GM23338 (cell line): Measurements from ENCODE around the gene CDON. TPM values are rescaled to one million over a fixed set of nuclear protein-coding genes. Genes with fewer than 3 reads are reported as not detected.

Experiments used
- CREB1 ChIP-seq: fragments of 250-450 bp; sonication (Bioruptor Pico); IDR thresholded peaks from 2 replicates; pipeline ENCODE4 v1.5.0; 2020; ENCODE audit warnings: low read depth, mild to moderate bottlenecking, moderate library complexity
- CTCF ChIP-seq, 2 experiments: fragments of 200-600 bp in 1 of 2; sonication (generic) in 1 of 2; conservative IDR thresholded peaks; 2 replicates each; pipeline versions ENCODE4 v1.5.1 to v1.6.1; 2016 to 2017; ENCODE audit warnings: antibody characterized with exemption in 2 of 2, low read depth in 2 of 2, mild to moderate bottlenecking in 2 of 2, moderate library complexity in 1 of 2
- EZH2 ChIP-seq: fragments of 200-600 bp; sonication (generic); IDR thresholded peaks from one replicate; pipeline ENCODE4 v1.8.0; 2017; ENCODE audit warnings: antibody characterized with exemption, mild to moderate bottlenecking, low read depth; ENCODE audit not compliant: unreplicated experiment
- JUNB ChIP-seq: IDR thresholded peaks from one replicate; pipeline ENCODE4 v1.6.1; 2016; ENCODE audit warnings: antibody characterized with exemption; ENCODE audit not compliant: unreplicated experiment
- NANOG ChIP-seq: IDR thresholded peaks from 2 replicates; pipeline ENCODE4 v1.6.1; 2016; ENCODE audit warnings: antibody characterized with exemption, borderline replicate concordance
- POLR2AphosphoS5 ChIP-seq: IDR thresholded peaks from 2 replicates; pipeline ENCODE4 v1.6.1; 2016; ENCODE audit warnings: antibody characterized with exemption, low read depth
- STAT1 ChIP-seq: IDR thresholded peaks from one replicate; pipeline ENCODE4 v1.6.1; 2016; ENCODE audit warnings: antibody characterized with exemption; ENCODE audit not compliant: unreplicated experiment
- ZNF331 ChIP-seq: fragments of 250-450 bp; sonication (Bioruptor Pico); IDR thresholded peaks from 2 replicates; pipeline ENCODE4 v1.5.0; 2020; ENCODE audit warnings: low read depth, mild to moderate bottlenecking, moderate library complexity
- ZNF462 ChIP-seq: fragments of 250-450 bp; sonication (Bioruptor Pico); IDR thresholded peaks from 2 replicates; pipeline ENCODE4 v1.5.0; 2020; ENCODE audit warnings: mild to moderate bottlenecking, moderate library complexity
- polyA plus RNA-seq: library from polyadenylated mRNA; unstranded; fragments of >200 nt; fragmentation: Nextera tagmentation; extraction: Ambion mirVana; gene quantifications from 2 replicates; pipeline ENCODE4 v1.2.1, GENCODE V29; 2016
- total RNA-seq: library from RNA; depleted of rRNA; stranded (reverse); fragments of >200 nt; shearing (Covaris generic); gene quantifications from 2 replicates; pipeline ENCODE4 v1.2.3, GENCODE V29; 2014

Gene CDON
- total and polyA plus RNA-seq, 2 experiments from 2014 or later, result 4.1 to 35.5 TPM

- TF ChIP-seq ZNF462 (CRISPR knock-in tag) (no peak), EZH2 (no peak), ZNF331 (CRISPR knock-in tag) (no peak), POLR2AphosphoS5 (no peak), NANOG (no peak), CTCF (conservative IDR thresholded peaks at IDR 0.05; ENCODE audit: low read depth in 2 of 2) (no peak), STAT1 (no peak), CREB1 (CRISPR knock-in tag) (no peak), JUNB (no peak)
Observed at GRCh38 chr11:126081915-126082250, 19.2 kb upstream of the CDON start (continued).
